NB4 (cell line): ENCODE data around the gene DYNLT2B.

ENCODE experiments used
- DNase-seq: peaks from one replicate; pipeline ENCODE4 v3.0.0; 2010; ENCODE audit warnings: low read depth
- H3K4me3 ChIP-seq: one replicate; pipeline ENCODE4 v1.5.1; 2011; ENCODE audit warnings: mild to moderate bottlenecking, low read depth, low read length, moderate library complexity
- CTCF ChIP-seq: IDR thresholded peaks from one replicate; pipeline ENCODE4 v1.5.1; 2012; ENCODE audit warnings: low read depth, low read length
- MAX ChIP-seq: IDR thresholded peaks from 2 replicates; pipeline ENCODE4 v1.6.1; 2011; ENCODE audit warnings: low read depth, low read length
- MYC ChIP-seq: IDR thresholded peaks from 2 replicates; pipeline ENCODE4 v1.6.1; 2011; ENCODE audit warnings: low read depth, low read length
- POLR2A ChIP-seq: IDR thresholded peaks from 2 replicates; pipeline ENCODE4 v1.6.1; 2011; ENCODE audit warnings: mild to moderate bottlenecking; ENCODE audit not compliant: insufficient read length; ENCODE audit errors: extremely low read depth

DYNLT2B gene

GRCh38 chr3:196341137-196341536, 23.1 kb upstream of the DYNLT2B start:
- no peak overlapping the region for H3K4me3 ChIP-seq
- TF ChIP-seq CTCF, result no peak
- TF ChIP-seq MYC, result no peak
- no peak for TF ChIP-seq MAX
- TF ChIP-seq POLR2A, result no peak
- peak; percentile 89 for DNase-seq

- DNase-seq, result no peak
- no peak overlapping the region for H3K4me3 ChIP-seq
- TF ChIP-seq POLR2A (no peak), MAX (no peak), CTCF (no peak), MYC (no peak)
Observed at GRCh38 chr3:196340466-196340865, 22.4 kb upstream of the DYNLT2B start.

GRCh38 chr3:196339493-196340254, 21.6 kb upstream of the DYNLT2B start:
- DNase-seq, result peak; percentile 82
- H3K4me3 ChIP-seq, result no peak overlapping the region
- TF ChIP-seq MYC, result no peak
- TF ChIP-seq CTCF, result no peak
- no peak for TF ChIP-seq MAX
- TF ChIP-seq POLR2A, result no peak

GRCh38 chr3:196339044-196339443, 21.0 kb upstream of the DYNLT2B start:
- TF ChIP-seq POLR2A (no peak), MYC (no peak), MAX (no peak), CTCF (no peak)

GRCh38 chr3:196336319-196337145, 18.5 kb upstream of the DYNLT2B start:
- H3K4me3 ChIP-seq, result no peak overlapping the region
- no peak for DNase-seq
- TF ChIP-seq CTCF (no peak), MYC (no peak), POLR2A (no peak), MAX (no peak)

More at GRCh38 chr3:196339044-196339443, 21.0 kb upstream of the DYNLT2B start:
- no peak overlapping the region for H3K4me3 ChIP-seq
- no peak for DNase-seq
